GM21576 (cell line): Measurements from ENCODE around the gene ADIG.

Source experiments
- ATAC-seq: cut with Tn5 transposase; IDR thresholded peaks from one replicate; pipeline ENCODE4 v1.9.1; 2021; ENCODE audit warnings: mild to moderate bottlenecking, moderate library complexity; ENCODE audit not compliant: unreplicated experiment

ADIG gene

DNA sequence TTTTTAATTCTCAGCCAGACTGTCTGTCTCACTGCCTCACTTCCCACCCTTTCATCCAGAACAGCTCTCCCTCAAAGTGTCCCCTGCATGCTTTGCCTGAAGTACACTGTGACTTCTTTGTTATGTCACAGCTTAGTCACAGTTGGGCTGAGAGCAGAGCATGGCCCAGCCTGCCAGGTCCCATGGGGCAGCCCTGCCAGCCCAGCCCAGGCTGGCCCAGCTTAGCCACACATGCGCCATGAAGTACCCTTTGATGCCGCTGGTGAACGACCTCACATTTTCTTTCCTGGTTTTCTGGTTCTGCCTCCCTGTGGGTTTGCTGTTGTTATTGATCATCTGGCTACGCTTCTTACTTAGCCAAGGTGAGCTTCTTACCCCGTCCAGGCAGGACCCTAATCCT, at the start of gene ADIG:
Gene ADIG, plus strand, starts transcription at position 185 of the 400 bp plus-strand sequence. Its CDS starts 54 bp downstream, at position 239.
- ATAC-seq = no peak

- ATAC-seq = no peak
These were observed 46.2 kb upstream of the ADIG start for GRCh38 chr20:38534756-38535155.

DNA sequence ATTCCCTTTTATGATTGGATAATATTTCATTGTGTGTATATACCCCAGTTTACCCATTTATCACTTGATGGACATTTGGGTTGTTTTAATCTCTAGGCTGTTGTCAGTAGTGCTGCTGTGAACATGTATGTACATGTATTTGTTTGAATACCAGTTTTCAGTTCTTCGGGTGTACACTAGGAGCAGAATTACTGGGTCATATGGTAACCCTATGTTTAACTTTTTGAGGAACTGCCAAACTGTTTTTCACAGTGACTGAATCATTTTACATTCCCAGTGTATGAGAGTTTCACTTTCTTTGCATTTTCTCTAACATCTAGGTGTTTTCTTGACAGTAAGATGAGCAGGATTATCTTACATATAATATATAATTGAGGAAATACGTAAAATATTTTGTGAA, 44.7 kb upstream of the ADIG start:
- ATAC-seq = no peak

DNA sequence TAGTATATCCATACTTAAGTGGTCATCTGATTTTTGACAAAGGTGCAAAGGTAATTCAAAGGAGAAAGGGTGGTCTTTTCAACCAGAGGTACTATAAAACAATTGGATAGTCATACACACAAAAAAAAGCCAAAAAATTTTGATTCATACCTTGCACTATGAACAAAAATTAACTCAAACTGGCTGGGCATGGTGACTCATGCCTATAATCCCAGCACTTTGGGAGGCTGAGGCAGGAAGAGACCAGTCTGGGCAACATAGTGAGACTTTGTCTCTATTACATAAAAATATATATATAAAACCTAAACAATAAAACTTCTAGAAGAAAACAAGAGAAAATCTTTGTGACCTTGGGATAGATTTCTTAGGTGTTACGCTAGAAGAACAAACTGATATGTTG, 43.8 kb upstream of the ADIG start:
- ATAC-seq = no peak

DNA sequence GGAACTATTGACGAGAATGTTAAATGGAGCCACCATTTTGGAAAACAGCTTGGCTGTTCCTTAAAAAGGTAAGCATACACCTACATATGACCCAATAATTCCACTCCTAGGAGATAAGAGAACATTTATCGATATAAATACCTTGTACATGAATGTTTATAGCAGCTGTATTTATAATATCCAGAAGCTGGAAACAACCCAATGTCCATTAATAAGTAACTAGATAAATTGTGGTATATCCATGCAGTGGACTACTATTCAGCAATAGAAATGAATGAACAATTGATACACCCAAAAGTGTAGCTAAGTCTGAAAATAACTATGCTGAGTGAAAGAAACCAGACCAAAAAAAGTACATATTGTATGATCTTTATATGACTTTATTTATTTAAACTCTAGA, 42.2 kb upstream of the ADIG start:
- ATAC-seq = no peak

- no peak for ATAC-seq
These were observed 37.7 kb upstream of the ADIG start for GRCh38 chr20:38543014-38543906.

DNA sequence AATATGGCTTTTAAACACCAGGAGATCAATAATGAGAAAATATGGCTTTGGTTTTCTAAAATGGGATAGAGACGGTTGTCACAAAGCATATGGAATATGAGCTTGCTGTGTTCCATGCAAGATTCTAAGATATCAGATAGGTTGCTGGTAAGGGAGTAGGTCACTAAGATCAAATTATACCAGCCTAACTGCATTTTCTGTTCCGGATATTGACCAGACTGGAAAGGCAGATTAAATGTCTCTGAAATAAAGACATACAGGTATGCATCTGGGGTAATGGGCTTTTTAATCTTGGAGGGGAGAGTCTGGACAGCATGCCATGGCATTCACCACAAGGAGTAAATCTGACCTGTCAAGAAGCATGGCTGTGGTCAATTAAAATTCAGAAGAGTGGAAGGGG, 35.2 kb upstream of the ADIG start:
- ATAC-seq = no peak

- ATAC-seq = no peak
These were observed 33.5 kb upstream of the ADIG start for GRCh38 chr20:38547288-38548085.

- no peak for ATAC-seq
These were observed 32.5 kb upstream of the ADIG start for GRCh38 chr20:38548356-38549083.

DNA sequence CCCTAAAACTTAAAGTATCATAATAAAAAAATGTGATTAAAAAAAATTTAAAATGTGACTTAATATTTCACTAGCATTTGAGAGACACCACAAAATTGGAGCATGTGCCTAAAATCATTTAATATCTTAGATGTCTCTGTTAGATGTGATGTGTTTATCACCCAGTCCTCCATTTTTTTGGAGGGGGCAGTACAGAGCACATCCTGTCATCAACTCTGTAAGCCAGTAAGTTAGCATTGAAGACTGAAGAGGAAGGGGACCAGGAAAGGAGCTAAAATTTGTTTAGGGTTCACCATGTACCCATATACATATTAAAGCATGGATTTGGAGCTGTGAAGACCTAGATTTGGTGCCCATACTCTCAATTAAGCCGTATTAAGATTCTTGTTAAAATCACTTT, 30.7 kb upstream of the ADIG start:
- no peak for ATAC-seq

DNA sequence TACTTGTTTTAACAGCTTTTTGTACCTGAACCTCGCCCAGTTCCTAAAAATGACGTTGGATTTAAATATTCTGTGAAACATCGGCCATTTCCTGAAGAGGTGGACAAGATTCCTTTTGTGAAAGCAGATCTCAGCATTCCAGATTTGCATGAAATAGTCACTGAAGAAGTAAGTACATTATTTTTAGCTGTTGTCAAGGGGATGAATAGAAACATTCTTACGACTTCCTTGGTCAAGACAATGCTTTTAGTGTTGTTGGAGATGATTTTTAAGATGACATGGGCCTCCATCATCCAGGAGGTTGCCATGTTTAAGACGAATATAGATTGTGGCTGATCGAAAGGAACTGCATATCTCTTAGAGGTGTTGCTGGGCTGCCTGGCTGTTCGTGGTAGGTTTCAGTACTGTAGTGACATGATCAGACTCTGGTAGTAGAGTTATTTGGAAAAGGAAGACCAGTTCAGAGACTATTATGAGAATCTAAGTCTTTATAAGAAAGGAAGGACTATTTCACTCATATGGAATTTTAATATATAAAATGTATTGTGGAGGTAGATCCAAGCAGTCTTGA, 29.9 kb upstream of the ADIG start:
- no peak for ATAC-seq

GRCh38 chr20:38554986-38555385, 26.0 kb upstream of the ADIG start:
- ATAC-seq = no peak

GRCh38 chr20:38555395-38555794, 25.6 kb upstream of the ADIG start:
- ATAC-seq = no peak

DNA sequence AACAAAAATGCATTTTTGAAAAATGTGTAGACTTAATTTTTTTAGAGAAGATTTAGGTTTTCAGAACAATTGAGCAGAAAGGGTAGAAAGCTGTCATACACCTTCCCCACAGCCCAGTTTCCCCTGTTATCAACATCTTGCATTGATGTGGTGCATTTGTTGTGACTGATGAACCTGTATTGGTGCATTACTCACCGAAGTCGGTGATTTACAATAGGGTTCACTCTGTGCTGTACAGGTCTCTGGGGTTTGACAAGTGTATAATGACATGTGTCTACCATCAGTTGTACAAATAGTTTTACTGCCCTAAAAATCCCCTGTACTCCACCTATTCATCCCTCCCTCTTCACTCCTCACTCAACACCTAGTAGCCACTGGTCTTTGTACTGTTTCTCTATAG, 23.8 kb upstream of the ADIG start:
- no peak for ATAC-seq

DNA sequence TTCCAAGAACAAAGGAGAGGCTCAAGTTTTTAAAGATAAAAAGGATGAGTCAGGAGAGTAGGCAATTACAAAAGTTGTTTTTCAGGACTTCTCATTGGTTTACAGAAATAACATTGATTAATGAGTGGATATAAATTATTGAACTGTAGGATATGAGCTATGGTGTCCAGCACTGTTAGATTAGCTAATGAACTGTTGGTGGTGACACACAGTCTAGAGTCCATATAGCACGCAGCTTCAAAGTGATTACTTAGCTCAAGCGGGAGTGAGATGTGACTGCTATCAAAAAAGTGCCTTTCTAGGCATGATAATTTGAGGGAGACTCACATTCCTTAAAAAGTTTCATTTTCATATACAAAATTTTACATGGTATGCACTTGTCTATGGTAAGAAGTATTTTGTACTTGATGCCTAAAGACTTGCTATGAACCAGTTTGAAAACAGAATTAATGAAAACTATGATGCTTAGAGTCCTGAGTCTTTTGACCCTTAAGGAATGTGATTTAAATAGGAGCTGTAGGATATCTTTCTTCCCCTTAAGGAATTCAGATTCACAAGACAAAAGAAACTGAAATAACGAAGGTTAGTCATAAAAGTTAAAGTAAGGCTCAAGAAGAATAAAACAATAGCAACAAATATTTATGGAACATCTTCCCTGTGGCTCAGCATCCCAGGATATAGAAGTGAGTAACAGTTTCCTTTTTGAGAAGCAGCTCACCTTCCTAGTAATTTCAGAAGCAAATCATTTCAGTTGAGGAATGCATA, 22.2 kb upstream of the ADIG start:
- ATAC-seq = no peak

- ATAC-seq = no peak
These were observed 21.2 kb upstream of the ADIG start for GRCh38 chr20:38559764-38560163.

GRCh38 chr20:38563802-38564431, 17.1 kb upstream of the ADIG start:
- no peak for ATAC-seq

GRCh38 chr20:38564680-38565079, 16.3 kb upstream of the ADIG start:
- ATAC-seq = no peak

- no peak for ATAC-seq
These were observed 14.9 kb upstream of the ADIG start for GRCh38 chr20:38566036-38566598.
